HEK293 (cell line): ENCODE results near the gene TMUB1.

ENCODE experiments used
- BCL6B ChIP-seq: fragments of 450-650 bp; formaldehyde crosslinking; IDR thresholded peaks from 2 replicates; pipeline ENCODE4 v1.5.1; 2017; ENCODE audit warnings: missing biosample characterization, missing genetic modification characterization
- EGR2 ChIP-seq: fragments of 450-650 bp; formaldehyde crosslinking; IDR thresholded peaks from 2 replicates; pipeline ENCODE4 v1.5.1; 2016; ENCODE audit warnings: low read depth, missing biosample characterization, missing genetic modification characterization
- HOXA7 ChIP-seq: sonication (generic); formaldehyde crosslinking; IDR thresholded peaks from 2 replicates; pipeline ENCODE4 v1.8.1; 2022; ENCODE audit warnings: missing genetic modification reagents, borderline replicate concordance
- KLF10 ChIP-seq: fragments of 450-650 bp; IDR thresholded peaks from 2 replicates; pipeline ENCODE4 v1.5.1; 2018; ENCODE audit warnings: missing biosample characterization, mild to moderate bottlenecking, missing genetic modification characterization
- KLF7 ChIP-seq: fragments of 450-650 bp; formaldehyde crosslinking; IDR thresholded peaks from 2 replicates; pipeline ENCODE4 v1.5.1; 2016; ENCODE audit warnings: missing biosample characterization, missing genetic modification characterization, borderline replicate concordance
- KLF9 ChIP-seq: fragments of 450-650 bp; formaldehyde crosslinking; IDR thresholded peaks from 2 replicates; pipeline ENCODE4 v1.5.1; 2016; ENCODE audit warnings: missing biosample characterization, missing genetic modification characterization, low read depth
- PRDM4 ChIP-seq: fragments of 450-650 bp; formaldehyde crosslinking; IDR thresholded peaks from 2 replicates; pipeline ENCODE4 v1.5.1; 2017; ENCODE audit warnings: missing biosample characterization, missing genetic modification characterization
- ZNF114 ChIP-seq: fragments of 450-650 bp; formaldehyde crosslinking; IDR thresholded peaks from 2 replicates; pipeline ENCODE4 v1.5.0; 2017; ENCODE audit warnings: missing biosample characterization, missing genetic modification characterization
- ZNF132 ChIP-seq: fragments of 450-650 bp; formaldehyde crosslinking; IDR thresholded peaks from 2 replicates; pipeline ENCODE4 v1.5.1; 2017; ENCODE audit warnings: missing biosample characterization, missing genetic modification characterization, borderline replicate concordance
- ZNF148 ChIP-seq: fragments of 450-650 bp; formaldehyde crosslinking; IDR thresholded peaks from 2 replicates; pipeline ENCODE4 v1.5.0; 2017; ENCODE audit warnings: missing biosample characterization, missing genetic modification characterization, borderline replicate concordance
- ZNF157 ChIP-seq: fragments of 450-650 bp; formaldehyde crosslinking; IDR thresholded peaks from 2 replicates; pipeline ENCODE4 v1.5.1; 2016; ENCODE audit warnings: missing biosample characterization, missing genetic modification characterization
- ZNF223 ChIP-seq: fragments of 450-650 bp; formaldehyde crosslinking; IDR thresholded peaks from 2 replicates; pipeline ENCODE4 v1.5.1; 2016; ENCODE audit warnings: missing biosample characterization, missing genetic modification characterization
- ZNF324 ChIP-seq: fragments of 450-650 bp; formaldehyde crosslinking; IDR thresholded peaks from 2 replicates; pipeline ENCODE4 v1.5.1; 2016; ENCODE audit warnings: missing biosample characterization, missing genetic modification characterization
- ZNF391 ChIP-seq: fragments of 450-650 bp; formaldehyde crosslinking; IDR thresholded peaks from 2 replicates; pipeline ENCODE4 v1.5.1; 2016; ENCODE audit warnings: low read depth, missing biosample characterization, missing genetic modification characterization, borderline replicate concordance
- ZNF416 ChIP-seq: fragments of 450-650 bp; formaldehyde crosslinking; IDR thresholded peaks from 2 replicates; pipeline ENCODE4 v1.5.1; 2016; ENCODE audit warnings: missing biosample characterization, missing genetic modification characterization
- ZNF514 ChIP-seq: fragments of 450-650 bp; formaldehyde crosslinking; IDR thresholded peaks from 2 replicates; pipeline ENCODE4 v1.5.1; 2016; ENCODE audit warnings: missing biosample characterization, missing genetic modification characterization
- ZNF518A ChIP-seq: fragments of 450-650 bp; formaldehyde crosslinking; conservative IDR thresholded peaks from 2 replicates; pipeline ENCODE4 v1.5.1; 2016; ENCODE audit warnings: low read depth, missing biosample characterization, missing genetic modification characterization
- ZNF558 ChIP-seq: fragments of 450-650 bp; formaldehyde crosslinking; IDR thresholded peaks from 2 replicates; pipeline ENCODE4 v1.5.1; 2016; ENCODE audit warnings: missing biosample characterization, missing genetic modification characterization
- ZNF664 ChIP-seq: fragments of 450-650 bp; formaldehyde crosslinking; IDR thresholded peaks from 2 replicates; pipeline ENCODE4 v1.5.1; 2016; ENCODE audit warnings: missing biosample characterization, missing genetic modification characterization
- ZNF704 ChIP-seq: fragments of 450-650 bp; formaldehyde crosslinking; IDR thresholded peaks from 2 replicates; pipeline ENCODE4 v1.5.1; 2016; ENCODE audit warnings: missing biosample characterization, missing genetic modification characterization
- ZNF768 ChIP-seq: fragments of 450-650 bp; formaldehyde crosslinking; IDR thresholded peaks from 2 replicates; pipeline ENCODE4 v1.5.1; 2018; ENCODE audit warnings: missing biosample characterization, mild to moderate bottlenecking, missing genetic modification characterization
- ZSCAN4 ChIP-seq: fragments of 450-650 bp; formaldehyde crosslinking; IDR thresholded peaks from 2 replicates; pipeline ENCODE4 v1.5.1; 2017; ENCODE audit warnings: missing biosample characterization, missing genetic modification characterization

Gene TMUB1

GRCh38 chr7:151085691-151086620, 2.7 kb upstream of the TMUB1 start, which contains the start of gene AGAP3 (continued):
- TF ChIP-seq ZSCAN4 (tag by site-specific recombination): no peak
- TF ChIP-seq KLF9: peak; percentile 86
- TF ChIP-seq ZNF223 (tag by site-specific recombination): no peak
- TF ChIP-seq ZNF114 (tag by site-specific recombination): no peak
- TF ChIP-seq PRDM4 (tag by site-specific recombination): no peak
- TF ChIP-seq EGR2 (tag by site-specific recombination): peak; percentile 95
- no peak for TF ChIP-seq ZNF664
- no peak for TF ChIP-seq ZNF148 (tag by site-specific recombination)
- TF ChIP-seq ZNF416: no peak
- TF ChIP-seq KLF10 (tag by site-specific recombination): no peak; the same call in 1 of the 2 replicates
- no peak for TF ChIP-seq ZNF704 (tag by site-specific recombination)
- TF ChIP-seq HOXA7: no peak
- no peak for TF ChIP-seq ZNF157 (tag by site-specific recombination)
- TF ChIP-seq ZNF768 (tag by site-specific recombination): no peak
- no peak for TF ChIP-seq ZNF324 (tag by site-specific recombination)
- peak; percentile 76; the same call in 1 of the 2 replicates for TF ChIP-seq KLF7 (tag by site-specific recombination)
- no peak for TF ChIP-seq ZNF518A (tag by site-specific recombination)
- no peak for TF ChIP-seq BCL6B (tag by site-specific recombination)
- TF ChIP-seq ZNF391 (tag by site-specific recombination): no peak
- TF ChIP-seq ZNF558 (tag by site-specific recombination): no peak
- no peak for TF ChIP-seq ZNF132 (tag by site-specific recombination)
- no peak for TF ChIP-seq ZNF514 (tag by site-specific recombination)
